H1 (cell line): ENCODE data around the gene PARD3. TPM values are rescaled to one million over a fixed set of nuclear protein-coding genes. Genes with fewer than 3 reads are reported as not detected.

Experiments used
- CTCF ChIA-PET: fragments of 300-600 bp; sonication (Branson Sonifier 250); formaldehyde crosslinking; loops from one replicate; lab custom pipeline; 2021; ENCODE audit not compliant: partially characterized antibody; lab: Charles Lee
- POLR2A ChIA-PET: fragments of 300-600 bp; sonication (Branson Sonifier 250); formaldehyde crosslinking; loops from one replicate; lab custom pipeline; 2021; ENCODE audit warnings: inconsistent platforms; ENCODE audit not compliant: partially characterized antibody; lab: Charles Lee
- DNase-seq, 2 experiments: peaks; one replicate each; pipeline versions ENCODE4 v3.0.0 to v3.0.0-alpha.2; 2010 to 2022; ENCODE audit warnings: low spot score in 2 of 2, low read depth in 1 of 2, mixed read lengths in 1 of 2
- FAIRE-seq: peaks from 2 replicates; lab custom pipeline; 2011; peaks lifted over from hg19 to GRCh38; lab: Jason Lieb, UNC
- H2AFZ ChIP-seq: 2 replicates; pipeline ENCODE4 v1.8.1; 2012; ENCODE audit warnings: low read length, inconsistent platforms
- H2AK5ac ChIP-seq: 2 replicates; pipeline ENCODE4 v1.6.1; 2013; ENCODE audit warnings: low read depth, low read length
- H2BK120ac ChIP-seq: replicated peaks from 2 replicates; pipeline ENCODE3; 2013; ENCODE audit warnings: low read depth, low read length, inconsistent platforms
- H2BK12ac ChIP-seq: 2 replicates; pipeline ENCODE4 v1.6.1; 2013; ENCODE audit warnings: low read depth, low read length
- H2BK15ac ChIP-seq: 2 replicates; pipeline ENCODE4 v1.6.1; 2013; ENCODE audit warnings: low read length
- H2BK20ac ChIP-seq: 2 replicates; pipeline ENCODE4 v1.6.1; 2013; ENCODE audit warnings: low read length
- H2BK5ac ChIP-seq: 2 replicates; pipeline ENCODE4 v1.6.1; 2013; ENCODE audit warnings: low read depth, low read length
- H3K14ac ChIP-seq: 2 replicates; pipeline ENCODE4 v1.6.1; 2013; ENCODE audit warnings: inconsistent platforms; ENCODE audit not compliant: insufficient read length
- H3K18ac ChIP-seq: 2 replicates; pipeline ENCODE4 v1.6.1; 2013; ENCODE audit warnings: low read length; ENCODE audit errors: extremely low read depth
- H3K23ac ChIP-seq: 2 replicates; pipeline ENCODE4 v1.6.1; 2013; ENCODE audit warnings: inconsistent platforms; ENCODE audit not compliant: insufficient read length
- H3K23me2 ChIP-seq: 2 replicates; pipeline ENCODE4 v1.6.1; 2013; ENCODE audit warnings: low read depth, low read length
- H3K27ac ChIP-seq: 2 replicates; pipeline ENCODE4 v1.6.1; 2011; ENCODE audit warnings: low read depth, low read length, inconsistent platforms
- H3K27me3 ChIP-seq, 4 experiments: replicated peaks in 1 of 4; 1 replicate in 1 of 4; 2 replicates in 3 of 4; pipeline versions ENCODE4 v1.6.1 to v1.8.1; 2011 to 2013; ENCODE audit warnings: low read length in 3 of 4, mild to moderate bottlenecking in 3 of 4, inconsistent platforms in 2 of 4, mixed read lengths in 2 of 4, moderate library complexity in 1 of 4; ENCODE audit not compliant: control insufficient read depth in 3 of 4, insufficient read depth in 3 of 4; ENCODE audit errors: extremely low read depth in 1 of 4
- H3K36me3 ChIP-seq, 4 experiments: 2 replicates each; pipeline versions ENCODE4 v1.6.1 to v1.8.1; 2011 to 2013; ENCODE audit warnings: mild to moderate bottlenecking in 4 of 4, low read length in 3 of 4, moderate library complexity in 2 of 4, control low read depth in 1 of 4, inconsistent platforms in 1 of 4; ENCODE audit not compliant: insufficient read depth in 4 of 4, control insufficient read depth in 2 of 4
- H3K4ac ChIP-seq: replicated peaks from 2 replicates; pipeline ENCODE3; 2013; ENCODE audit warnings: low read length, low read depth, mixed read lengths, inconsistent platforms; ENCODE audit not compliant: insufficient read length
- H3K4me1 ChIP-seq, 4 experiments: replicated peaks in 1 of 4; 1 replicate in 1 of 4; 2 replicates in 3 of 4; pipeline versions ENCODE4 v1.6.1 to v1.8.1; 2011 to 2013; ENCODE audit warnings: low read length in 3 of 4, inconsistent platforms in 2 of 4, mixed read lengths in 1 of 4; ENCODE audit not compliant: insufficient read depth in 4 of 4, control insufficient read depth in 3 of 4
- H3K4me2 ChIP-seq, 2 experiments: 2 replicates each; pipeline versions ENCODE4 v1.6.1 to v1.8.1; 2011 to 2013; ENCODE audit warnings: low read depth in 2 of 2, low read length in 2 of 2, control low read depth in 1 of 2, inconsistent platforms in 1 of 2, mild to moderate bottlenecking in 1 of 2; ENCODE audit not compliant: insufficient read depth in 1 of 2
- H3K4me3 ChIP-seq, 4 experiments: fragments of 200-600, 300-600 bp in 1 of 4; sonication (generic), shearing (Covaris generic), sonication (Bioruptor Twin) in 1 of 4; 2 replicates each; pipeline versions ENCODE4 v1.5.1 to v1.8.1; 2011 to 2016; ENCODE audit warnings: low read length in 4 of 4, low read depth in 3 of 4, control low read depth in 2 of 4, inconsistent platforms in 2 of 4, mild to moderate bottlenecking in 2 of 4, mixed read lengths in 1 of 4, moderate library complexity in 1 of 4; ENCODE audit not compliant: insufficient read depth in 2 of 4; ENCODE audit errors: extremely low read depth in 1 of 4
- H3K56ac ChIP-seq: replicated peaks from 2 replicates; pipeline ENCODE3; 2013; ENCODE audit warnings: low read depth, mild to moderate bottlenecking, mixed read lengths, low read length, inconsistent platforms; ENCODE audit not compliant: insufficient read length
- H3K79me1 ChIP-seq: 2 replicates; pipeline ENCODE4 v1.6.1; 2013; ENCODE audit warnings: low read depth, low read length, control low read depth
- H3K79me2 ChIP-seq, 2 experiments: 2 replicates each; pipeline versions ENCODE4 v1.6.1 to v1.8.1; 2012 to 2013; ENCODE audit warnings: low read length in 2 of 2, mild to moderate bottlenecking in 2 of 2, inconsistent platforms in 1 of 2; ENCODE audit not compliant: insufficient read depth in 2 of 2, control insufficient read depth in 1 of 2
- H3K9ac ChIP-seq, 4 experiments: replicated peaks in 1 of 4; 1 replicate in 1 of 4; 2 replicates in 3 of 4; pipeline versions ENCODE4 v1.6.1 to v1.8.1; 2011 to 2013; ENCODE audit warnings: low read depth in 3 of 4, low read length in 3 of 4, control low read depth in 2 of 4, mild to moderate bottlenecking in 2 of 4, moderate library complexity in 2 of 4, inconsistent platforms in 1 of 4; ENCODE audit errors: extremely low read depth in 1 of 4
- H3K9me3 ChIP-seq, 2 experiments: 2 replicates each; pipeline versions ENCODE4 v1.6.1 to v1.8.1; 2012 to 2013; ENCODE audit warnings: mild to moderate bottlenecking in 2 of 2, moderate library complexity in 2 of 2, control low read depth in 1 of 2, inconsistent platforms in 1 of 2, low read depth in 1 of 2, low read length in 1 of 2, mixed read lengths in 1 of 2; ENCODE audit not compliant: insufficient read depth in 2 of 2
- H4K20me1 ChIP-seq, 2 experiments: replicated peaks in 1 of 2; 2 replicates each; pipeline versions ENCODE3 to v1.8.1; 2011 to 2013; ENCODE audit warnings: inconsistent platforms in 2 of 2, low read length in 2 of 2, mild to moderate bottlenecking in 1 of 2; ENCODE audit not compliant: insufficient read depth in 2 of 2, control insufficient read depth in 1 of 2
- H4K5ac ChIP-seq: 2 replicates; pipeline ENCODE4 v1.6.1; 2013; ENCODE audit warnings: low read length, low read depth, mixed read lengths, inconsistent platforms; ENCODE audit not compliant: insufficient read length
- H4K8ac ChIP-seq: 2 replicates; pipeline ENCODE4 v1.8.0; 2013; ENCODE audit warnings: mild to moderate bottlenecking, moderate library complexity, low read length, inconsistent platforms; ENCODE audit not compliant: insufficient read depth; ENCODE audit errors: extremely low read depth
- H4K91ac ChIP-seq: replicated peaks from 2 replicates; pipeline ENCODE3; 2013; ENCODE audit warnings: low read length, mixed read lengths, inconsistent platforms; ENCODE audit not compliant: insufficient read length
- JUN ChIP-seq: IDR thresholded peaks from 2 replicates; pipeline ENCODE4 v1.6.1; 2011; ENCODE audit warnings: low read depth, mild to moderate bottlenecking, improper control_type of control experiment, low read length
- WGBS, 2 experiments: shearing (Covaris generic) in 1 of 2; methylation state at CpG; one replicate each; pipeline versions ENCODE4 v1.1.6 to v1.1.7; 2013 to 2015; ENCODE audit warnings: low lambda C conversion rate in 2 of 2, mixed read lengths in 2 of 2, inconsistent platforms in 1 of 2, low coverage in 1 of 2, missing lambda C conversion rate in 1 of 2; ENCODE audit not compliant: insufficient replicate concordance in 2 of 2, insufficient coverage in 1 of 2, insufficient read length in 1 of 2; ENCODE audit errors: extremely low coverage in 1 of 2, missing lambda C conversion rate in 1 of 2; 5-methylcytosine and 5-hydroxymethylcytosine counted together
- polyA plus RNA-seq, 7 experiments: library from polyadenylated mRNA; depleted of rRNA in 3 of 7; stranded (reverse) in 5 of 7; unstranded in 2 of 7; fragments of >200 nt in 5 of 7; fragments of 200-250 nt in 2 of 7; gene quantifications; 1 replicate in 5 of 7; 2 replicates in 1 of 7; 4 replicates in 1 of 7; pipeline versions ENCODE4 v1.2.1 to v1.2.3, GENCODE V29; 2011 to 2013; ENCODE audit warnings: missing spikeins in 2 of 7, mixed read lengths in 2 of 7
- total RNA-seq: library from RNA; stranded (reverse); fragmentation: NEBNext Ultra II Directional; extraction: Animal tissue kit (Norgen Biotek cat#: 25700); gene quantifications from 2 replicates; pipeline ENCODE4 v1.2.1, GENCODE V29; 2021

Gene PARD3
- total and polyA plus RNA-seq, 2 of the 8 experiments (the other 6 are each of a cell fraction or from before 2014, with no cell fraction given) = 19.7 to 49.1 TPM

DNA sequence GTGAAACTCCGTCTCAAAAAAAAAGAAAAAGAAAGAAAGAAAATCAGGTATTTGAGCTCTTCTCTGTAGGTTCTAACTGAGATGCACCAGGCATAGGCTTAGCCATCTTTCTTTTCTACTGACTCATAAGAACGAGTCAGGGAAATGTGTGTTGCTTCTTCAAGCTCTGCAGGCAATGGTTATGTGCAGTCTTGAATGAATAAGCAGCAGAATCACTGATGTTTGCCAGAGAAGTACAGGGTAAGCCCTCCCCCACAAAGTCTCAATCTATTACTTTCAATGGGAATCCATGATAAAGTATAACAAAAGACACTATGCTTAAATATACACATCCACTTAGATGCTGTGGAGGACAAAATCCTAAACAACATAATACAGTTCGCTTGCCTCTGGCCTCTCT, 239.2 kb downstream of the PARD3 start:
- Histone ChIP-seq H3K27me3 (no peaks in the 10 kb centered on the region), H3K36me3 (no peaks in the 10 kb centered on the region), H2BK15ac (no peak overlapping the region), H2BK20ac (no peak overlapping the region), H3K9me3 (no peaks in the 10 kb centered on the region), H2AK5ac (no peak overlapping the region), H3K23ac (no peak overlapping the region), H3K56ac (no peak overlapping the region), H4K5ac (no peak overlapping the region), H3K27ac (no peak overlapping the region), H3K79me2 (peaks cover 0 to 26% of the 10 kb centered on the region in 2 experiments; a peak in 1 of 4 replicates), H4K20me1 (no peaks in the 10 kb centered on the region), H3K18ac (no peak overlapping the region), H4K91ac (no peak overlapping the region), H3K79me1 (no peaks in the 10 kb centered on the region; the same call in 1 of the 2 replicates), H3K4me2 (no peak overlapping the region), H3K4ac (no peak overlapping the region)
- ChIA-PET POLR2A (no interaction called here), CTCF (interaction anchor here (0.6 kb wide), 1 partner anchor 70 kb away, joined by 3 read pairs; no protein-coding TSS in a partner anchor)
- no peak for FAIRE-seq
- no peak for TF ChIP-seq JUN
- TF ChIP-seq, all 59 proteins: peak for 0
- no peak overlapping the region for H4K8ac ChIP-seq
- 84% methylated on average over 3 of the region's 3 CpGs; no CpG with 5 or more reads in 1 of the 2 experiments for WGBS, 2 experiments
- H2BK5ac ChIP-seq = no peak overlapping the region
- no peak for DNase-seq
- no peak overlapping the region for H2BK12ac ChIP-seq
- H3K4me1 ChIP-seq = peaks cover 2 to 15% (median 6%) of the 10 kb centered on the region in 4 experiments; a peak in 6 of 7 replicates
- no peak overlapping the region; a peak in 1 of 7 replicates for H3K9ac ChIP-seq
- H3K4me3 ChIP-seq = no peak overlapping the region
- no peak overlapping the region for H2BK120ac ChIP-seq
- no peak overlapping the region for H3K14ac ChIP-seq
- H3K23me2 ChIP-seq = no peaks in the 10 kb centered on the region
- H2AFZ ChIP-seq = no peak overlapping the region
